ENCODE data around the gene PACS2.

GRCh38 chr14:105305791-105306190 lies 8.8 kb upstream of the PACS2 start:
- TF ChIP-seq POLR2A (IDR thresholded peaks at IDR 0.05) (no peak), CTCF (IDR thresholded peaks at IDR 0.05) (no peak)

Measured in prostate gland (tissue), 2 donors.